ENCODE data around the gene ARHGAP26. TPM values are rescaled to one million over a fixed set of nuclear protein-coding genes. Genes with fewer than 3 reads are reported as not detected.
A peak's percentile ranks its signal among the peaks of the same experiment; 100 is the strongest.

The ARHGAP26 gene
- total RNA-seq, 1 donor from 2014 or later = 12.7 TPM

- no peaks in the 10 kb centered on the region for H3K9me3 Mint-ChIP-seq
- no peak overlapping the region for H3K4me3 Mint-ChIP-seq
- H3K36me3 Mint-ChIP-seq (ENCODE audit: low read depth) = peaks cover 5% of the 10 kb centered on the region
- peaks cover 43% of the 10 kb centered on the region for H3K4me1 Mint-ChIP-seq
- no peak overlapping the region for H3K27ac Mint-ChIP-seq
- intact Hi-C loops (cut with micrococcal nuclease) = no loop called here
- no peak for DNase-seq
- H3K27me3 Mint-ChIP-seq = no peaks in the 10 kb centered on the region
Observed at GRCh38 chr5:143029293-143029692, 259.1 kb downstream of the ARHGAP26 start.

GRCh38 chr5:143030349-143030748 is 260.2 kb downstream of the ARHGAP26 start:
- H3K27ac Mint-ChIP-seq = peak overlapping the region; percentile 34

GRCh38 chr5:143031781-143032580 is 261.8 kb downstream of the ARHGAP26 start:
- intact Hi-C loops (cut with micrococcal nuclease) = no loop called here
- Mint-ChIP-seq H3K27me3 (no peaks in the 10 kb centered on the region), H3K27ac (no peak overlapping the region), H3K36me3 (ENCODE audit: low read depth) (peaks cover 7% of the 10 kb centered on the region), H3K4me3 (no peak overlapping the region), H3K4me1 (peaks cover 37% of the 10 kb centered on the region), H3K9me3 (no peaks in the 10 kb centered on the region)
- DNase-seq = no peak

More at GRCh38 chr5:143030349-143030748, 260.2 kb downstream of the ARHGAP26 start:
- Mint-ChIP-seq H3K4me3 (peak overlapping the region; percentile 23), H3K36me3 (ENCODE audit: low read depth) (peaks cover 7% of the 10 kb centered on the region), H3K27me3 (no peaks in the 10 kb centered on the region), H3K4me1 (peaks cover 38% of the 10 kb centered on the region), H3K9me3 (no peaks in the 10 kb centered on the region)
- intact Hi-C loops (cut with micrococcal nuclease) = no loop called here
- no peak for DNase-seq

- intact Hi-C loops (cut with micrococcal nuclease) = no loop called here
- peaks cover 10% of the 10 kb centered on the region for H3K36me3 Mint-ChIP-seq (ENCODE audit: low read depth)
- H3K27ac Mint-ChIP-seq = no peak overlapping the region
- no peak overlapping the region for H3K4me3 Mint-ChIP-seq
- no peak for DNase-seq
- no peaks in the 10 kb centered on the region for H3K27me3 Mint-ChIP-seq
- H3K9me3 Mint-ChIP-seq = no peaks in the 10 kb centered on the region
- peaks cover 41% of the 10 kb centered on the region for H3K4me1 Mint-ChIP-seq
Observed at GRCh38 chr5:143032581-143032836, 262.3 kb downstream of the ARHGAP26 start.

- Mint-ChIP-seq H3K9me3 (no peaks in the 10 kb centered on the region), H3K4me3 (no peak overlapping the region), H3K27ac (peak overlapping the region; percentile 64), H3K4me1 (peaks cover 51% of the 10 kb centered on the region), H3K27me3 (no peaks in the 10 kb centered on the region), H3K36me3 (ENCODE audit: low read depth) (peaks cover 10% of the 10 kb centered on the region)
- DNase-seq = no peak
- intact Hi-C loops (cut with micrococcal nuclease) = no loop called here
Observed at GRCh38 chr5:143033535-143034250, 263.5 kb downstream of the ARHGAP26 start.

GRCh38 chr5:143036146-143036927 is 266.2 kb downstream of the ARHGAP26 start:
- DNase-seq = no peak
- Mint-ChIP-seq H3K27me3 (no peaks in the 10 kb centered on the region), H3K27ac (peak overlapping the region; percentile 89), H3K4me1 (peaks cover 51% of the 10 kb centered on the region), H3K4me3 (peak overlapping the region; percentile 18), H3K9me3 (no peaks in the 10 kb centered on the region), H3K36me3 (ENCODE audit: low read depth) (peaks cover 14% of the 10 kb centered on the region)
- intact Hi-C loops (cut with micrococcal nuclease) = loop anchor here (1.0 kb wide), 3 partner anchors 20 to 65 kb away; no protein-coding TSS in a partner anchor

GRCh38 chr5:143037071-143037470 is 266.9 kb downstream of the ARHGAP26 start:
- no peak for DNase-seq
- intact Hi-C loops (cut with micrococcal nuclease) = no loop called here
- H3K4me1 Mint-ChIP-seq = peaks cover 47% of the 10 kb centered on the region

GRCh38 chr5:143037708-143038107 is 267.5 kb downstream of the ARHGAP26 start:
- intact Hi-C loops (cut with micrococcal nuclease) = loop anchor here (2.0 kb wide), 1 partner anchor 145 kb away; no protein-coding TSS in a partner anchor
- peaks cover 47% of the 10 kb centered on the region for H3K4me1 Mint-ChIP-seq
- peak overlapping the region; percentile 86 for H3K27ac Mint-ChIP-seq
- H3K9me3 Mint-ChIP-seq = no peaks in the 10 kb centered on the region
- H3K4me3 Mint-ChIP-seq = peak overlapping the region; percentile 17
- no peak for DNase-seq
- H3K27me3 Mint-ChIP-seq = no peaks in the 10 kb centered on the region
- peaks cover 22% of the 10 kb centered on the region for H3K36me3 Mint-ChIP-seq (ENCODE audit: low read depth)

More at GRCh38 chr5:143037071-143037470, 266.9 kb downstream of the ARHGAP26 start:
- Mint-ChIP-seq H3K4me3 (no peak overlapping the region), H3K9me3 (no peaks in the 10 kb centered on the region), H3K36me3 (ENCODE audit: low read depth) (peaks cover 16% of the 10 kb centered on the region), H3K27ac (peak overlapping the region; percentile 86), H3K27me3 (no peaks in the 10 kb centered on the region)

GRCh38 chr5:143040622-143041021 is 270.4 kb downstream of the ARHGAP26 start:
- no peaks in the 10 kb centered on the region for H3K9me3 Mint-ChIP-seq
- H3K27ac Mint-ChIP-seq = peak overlapping the region; percentile 41
- H3K36me3 Mint-ChIP-seq (ENCODE audit: low read depth) = peaks cover 30% of the 10 kb centered on the region
- no peaks in the 10 kb centered on the region for H3K27me3 Mint-ChIP-seq
- H3K4me1 Mint-ChIP-seq = peaks cover 40% of the 10 kb centered on the region
- DNase-seq = no peak
- intact Hi-C loops (cut with micrococcal nuclease) = no loop called here
- H3K4me3 Mint-ChIP-seq = no peak overlapping the region

GRCh38 chr5:143041461-143041860 is 271.3 kb downstream of the ARHGAP26 start:
- intact Hi-C loops (cut with micrococcal nuclease) = no loop called here
- Mint-ChIP-seq H3K27ac (no peak overlapping the region), H3K9me3 (no peaks in the 10 kb centered on the region), H3K27me3 (no peaks in the 10 kb centered on the region), H3K36me3 (ENCODE audit: low read depth) (peaks cover 29% of the 10 kb centered on the region), H3K4me3 (no peak overlapping the region), H3K4me1 (peaks cover 34% of the 10 kb centered on the region)
- DNase-seq = no peak

- no peaks in the 10 kb centered on the region for H3K9me3 Mint-ChIP-seq
- H3K4me1 Mint-ChIP-seq = peaks cover 31% of the 10 kb centered on the region
- H3K27ac Mint-ChIP-seq = no peak overlapping the region
- H3K27me3 Mint-ChIP-seq = no peaks in the 10 kb centered on the region
- peaks cover 27% of the 10 kb centered on the region for H3K36me3 Mint-ChIP-seq (ENCODE audit: low read depth)
- no peak for DNase-seq
- no peak overlapping the region for H3K4me3 Mint-ChIP-seq
- intact Hi-C loops (cut with micrococcal nuclease) = no loop called here
Observed at GRCh38 chr5:143041972-143042770, 272.0 kb downstream of the ARHGAP26 start.

- DNase-seq = no peak
- intact Hi-C loops (cut with micrococcal nuclease) = no loop called here
- H3K36me3 Mint-ChIP-seq (ENCODE audit: low read depth) = peaks cover 26% of the 10 kb centered on the region
- no peaks in the 10 kb centered on the region for H3K27me3 Mint-ChIP-seq
- no peaks in the 10 kb centered on the region for H3K9me3 Mint-ChIP-seq
- no peak overlapping the region for H3K4me3 Mint-ChIP-seq
- peaks cover 15% of the 10 kb centered on the region for H3K4me1 Mint-ChIP-seq
- H3K27ac Mint-ChIP-seq = no peak overlapping the region
Observed at GRCh38 chr5:143044265-143044664, 274.1 kb downstream of the ARHGAP26 start.

GRCh38 chr5:143045062-143045461 is 274.9 kb downstream of the ARHGAP26 start:
- intact Hi-C loops (cut with micrococcal nuclease) = no loop called here
- H3K9me3 Mint-ChIP-seq = no peaks in the 10 kb centered on the region
- no peak overlapping the region for H3K27ac Mint-ChIP-seq
- no peak for DNase-seq
- H3K4me1 Mint-ChIP-seq = peaks cover 16% of the 10 kb centered on the region
- H3K27me3 Mint-ChIP-seq = no peaks in the 10 kb centered on the region
- H3K4me3 Mint-ChIP-seq = no peak overlapping the region
- H3K36me3 Mint-ChIP-seq (ENCODE audit: low read depth) = peaks cover 27% of the 10 kb centered on the region

Data from activated CD4-positive, alpha-beta T cell treated with anti-CD3 and anti-CD28 coated beads, Interleukin-2, amount 10 ng/mL, durations not matched to agents 24 days and 14 days (primary cell).